ENCODE measurements around the gene ZBTB7C. TPM values are rescaled to one million over a fixed set of nuclear protein-coding genes. Genes with fewer than 3 reads are reported as not detected.

ZBTB7C gene
- total RNA-seq, 2 experiments from 2014 or later, result not detected

GRCh38 chr18:48161911-48162698 is 247.1 kb downstream of the ZBTB7C start:
- DNase-seq, result peak; percentile 10
- CTCF ChIA-PET, result no interaction called here
- Mint-ChIP-seq H3K9me3 (no peaks in the 10 kb centered on the region), H3K4me1 (ENCODE audit: low read depth) (peaks cover 2% of the 10 kb centered on the region), H3K4me3 (peak overlapping the region; percentile 31), H3K27ac (no peak overlapping the region), H3K27me3 (peaks cover 15% of the 10 kb centered on the region), H3K36me3 (ENCODE audit: low read depth) (no peaks in the 10 kb centered on the region)
- intact Hi-C loops (cut with micrococcal nuclease), result no loop called here
- no peak for TF ChIP-seq CTCF (IDR thresholded peaks at IDR 0.05)
- peak; percentile 29 for ATAC-seq
- POLR2A ChIA-PET, result no interaction called here

GRCh38 chr18:48161191-48161910 is 247.8 kb downstream of the ZBTB7C start:
- TF ChIP-seq CTCF (IDR thresholded peaks at IDR 0.05), result no peak
- no peaks in the 10 kb centered on the region for H3K36me3 Mint-ChIP-seq (ENCODE audit: low read depth)
- no peaks in the 10 kb centered on the region for H3K4me1 Mint-ChIP-seq (ENCODE audit: low read depth)
- peak; percentile 97 for ATAC-seq
- peaks cover 15% of the 10 kb centered on the region for H3K27me3 Mint-ChIP-seq
- peak overlapping the region; percentile 56 for H3K4me3 Mint-ChIP-seq
- H3K27ac Mint-ChIP-seq, result no peak overlapping the region
- peak; percentile 59 for DNase-seq
- no peaks in the 10 kb centered on the region for H3K9me3 Mint-ChIP-seq
- ChIA-PET POLR2A (no interaction called here), CTCF (no interaction called here)
- intact Hi-C loops (cut with micrococcal nuclease), result no loop called here

- no peak for DNase-seq
- POLR2A ChIA-PET, result no interaction called here
- CTCF ChIA-PET, result no interaction called here
- Mint-ChIP-seq H3K4me1 (ENCODE audit: low read depth) (no peaks in the 10 kb centered on the region), H3K4me3 (no peak overlapping the region), H3K27me3 (peaks cover 15% of the 10 kb centered on the region), H3K36me3 (ENCODE audit: low read depth) (no peaks in the 10 kb centered on the region), H3K9me3 (no peaks in the 10 kb centered on the region), H3K27ac (no peak overlapping the region)
- ATAC-seq, result no peak
- TF ChIP-seq CTCF (IDR thresholded peaks at IDR 0.05), result no peak
- intact Hi-C loops (cut with micrococcal nuclease), result no loop called here
Observed at GRCh38 chr18:48160622-48161021, 248.6 kb downstream of the ZBTB7C start.

GRCh38 chr18:48159816-48160215 is 249.4 kb downstream of the ZBTB7C start:
- no peak overlapping the region for H3K4me3 Mint-ChIP-seq
- DNase-seq (no peak), ATAC-seq (no peak)
- POLR2A ChIA-PET, result no interaction called here
- H3K27ac Mint-ChIP-seq, result no peak overlapping the region
- intact Hi-C loops (cut with micrococcal nuclease), result no loop called here
- CTCF ChIA-PET, result no interaction called here
- H3K36me3 Mint-ChIP-seq (ENCODE audit: low read depth), result no peaks in the 10 kb centered on the region
- H3K4me1 Mint-ChIP-seq (ENCODE audit: low read depth), result no peaks in the 10 kb centered on the region
- TF ChIP-seq CTCF (IDR thresholded peaks at IDR 0.05), result no peak
- peaks cover 11% of the 10 kb centered on the region for H3K27me3 Mint-ChIP-seq
- no peaks in the 10 kb centered on the region for H3K9me3 Mint-ChIP-seq

- Mint-ChIP-seq H3K9me3 (no peaks in the 10 kb centered on the region), H3K4me1 (ENCODE audit: low read depth) (no peaks in the 10 kb centered on the region), H3K27ac (no peak overlapping the region), H3K36me3 (ENCODE audit: low read depth) (no peaks in the 10 kb centered on the region), H3K4me3 (no peak overlapping the region), H3K27me3 (peaks cover 8% of the 10 kb centered on the region)
- intact Hi-C loops (cut with micrococcal nuclease), result no loop called here
- ChIA-PET POLR2A (no interaction called here), CTCF (no interaction called here)
- no peak for TF ChIP-seq CTCF (IDR thresholded peaks at IDR 0.05)
- DNase-seq, result no peak
- no peak for ATAC-seq
Observed at GRCh38 chr18:48158721-48159120, 250.5 kb downstream of the ZBTB7C start.

Data from activated CD8-positive, alpha-beta T cell treated with anti-CD3 and anti-CD28 coated beads for 36 hours (primary cell).